GM21717 (cell line): Measurements from ENCODE around the gene SP140.
"Not testable (repeated sequence)": the region's sequence is repeated elsewhere in the genome, so short reads cannot be mapped to it uniquely, and the experiment has no call there.

Experiments used
- ATAC-seq: cut with Tn5 transposase; IDR thresholded peaks from one replicate; pipeline ENCODE4 v1.9.1; 2021; ENCODE audit warnings: mild to moderate bottlenecking, moderate library complexity; ENCODE audit not compliant: unreplicated experiment

The SP140 gene

GRCh38 chr2:230224458-230224857 lies 1.1 kb upstream of the SP140 start:
- no peak for ATAC-seq

DNA sequence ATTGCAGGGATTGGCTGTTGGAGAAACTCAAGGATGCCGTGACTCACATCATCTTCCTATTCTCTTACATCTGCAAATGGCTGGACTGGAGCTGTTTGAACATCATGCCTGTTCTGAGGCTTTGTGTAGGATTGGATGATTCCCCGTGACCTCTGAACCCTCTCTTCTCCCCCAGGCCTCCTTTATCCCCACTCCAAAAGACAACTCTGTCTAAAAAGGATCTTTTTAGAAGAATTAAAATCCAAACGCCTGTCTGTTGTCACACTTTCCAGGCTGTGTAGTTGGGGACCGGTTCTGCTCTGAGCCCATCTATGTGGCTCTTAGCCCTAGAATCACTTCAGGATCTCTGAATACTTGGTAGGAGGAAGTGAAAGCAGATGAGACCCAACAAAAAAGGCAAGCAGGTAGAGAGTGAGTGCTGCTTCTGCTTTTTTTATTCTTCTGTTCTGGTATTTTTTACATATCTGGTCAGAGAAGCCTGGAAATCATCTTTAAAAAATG lies 565 bp downstream of the SP140 start:
- peak; percentile 69 for ATAC-seq

DNA sequence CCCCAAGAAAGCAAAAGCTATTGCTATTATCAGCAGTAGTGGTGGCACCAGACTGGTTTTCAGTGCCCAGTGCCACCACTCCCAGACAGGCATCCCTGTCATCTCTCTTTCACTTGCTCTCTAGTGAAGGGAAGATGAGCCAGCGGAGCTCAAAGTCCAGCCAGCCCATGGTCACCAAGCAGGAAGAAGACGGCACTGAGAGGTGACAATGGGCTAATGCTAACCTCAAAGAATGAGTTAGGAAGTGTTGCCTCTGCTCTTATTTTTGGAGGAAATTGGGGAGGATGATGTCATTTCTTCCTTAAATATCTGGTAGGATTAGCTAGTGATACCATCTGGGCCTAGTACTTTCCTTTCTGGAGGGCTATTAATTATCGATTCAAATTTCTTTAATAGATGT lies 1.7 kb downstream of the SP140 start:
- no peak for ATAC-seq

DNA sequence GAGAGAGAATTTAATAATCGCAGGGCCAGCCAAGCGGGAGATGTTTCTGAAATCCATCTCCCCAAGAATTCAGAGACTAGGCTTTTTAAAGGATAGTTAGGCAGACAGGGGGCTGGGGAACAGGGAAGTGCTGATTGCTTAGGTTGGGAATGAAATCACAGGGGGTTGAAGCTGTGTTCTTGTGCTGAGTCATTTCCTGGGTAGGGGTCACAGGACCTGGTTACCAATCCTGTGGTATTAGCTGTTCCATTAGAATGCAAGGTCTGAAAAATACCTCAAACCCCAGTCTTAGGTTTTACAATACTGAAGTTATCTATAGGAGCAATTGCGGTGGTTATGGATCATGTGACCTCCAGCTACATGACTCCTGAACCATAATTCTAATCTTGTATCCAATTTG lies 4.6 kb downstream of the SP140 start:
- ATAC-seq: no peak

DNA sequence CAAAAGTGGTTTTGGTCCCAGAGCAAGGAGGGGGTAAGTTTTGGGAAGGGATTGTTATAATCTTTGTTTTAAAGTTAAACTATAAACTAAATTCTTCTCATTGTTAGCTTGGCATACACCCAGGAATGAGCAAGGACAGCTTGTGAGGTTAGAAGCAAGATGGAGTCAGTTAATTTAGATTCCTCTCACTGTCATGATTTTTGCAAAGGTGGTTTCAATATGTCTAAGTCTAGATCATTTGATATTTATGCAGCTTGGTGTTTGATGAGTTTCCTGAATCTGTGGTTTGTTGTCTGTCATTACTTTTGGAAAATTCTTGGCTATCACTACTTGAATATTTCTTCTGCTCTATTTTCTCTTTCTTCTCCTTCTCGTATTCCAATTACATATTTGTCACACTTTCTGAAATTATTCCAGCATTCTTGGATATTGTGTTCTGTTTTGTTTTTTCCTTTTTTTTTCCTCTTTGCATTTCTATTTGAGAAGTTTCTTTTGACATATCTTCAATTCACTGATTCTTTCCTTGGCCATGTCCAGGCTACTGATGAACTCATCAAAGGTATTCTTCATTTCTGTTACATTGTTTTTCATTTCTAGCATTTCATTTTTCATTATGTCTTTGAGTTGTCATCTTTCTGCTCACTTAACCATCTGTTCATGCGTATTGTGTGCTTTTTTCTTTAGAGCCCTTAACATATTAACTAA lies 5.1 kb downstream of the SP140 start:
- ATAC-seq: no peak

- ATAC-seq: no peak
Observed at GRCh38 chr2:230231251-230231650, 5.7 kb downstream of the SP140 start.

GRCh38 chr2:230234122-230234722 lies 8.7 kb downstream of the SP140 start:
- peak; percentile 69 for ATAC-seq

GRCh38 chr2:230234845-230235244 lies 9.3 kb downstream of the SP140 start:
- ATAC-seq: no peak

DNA sequence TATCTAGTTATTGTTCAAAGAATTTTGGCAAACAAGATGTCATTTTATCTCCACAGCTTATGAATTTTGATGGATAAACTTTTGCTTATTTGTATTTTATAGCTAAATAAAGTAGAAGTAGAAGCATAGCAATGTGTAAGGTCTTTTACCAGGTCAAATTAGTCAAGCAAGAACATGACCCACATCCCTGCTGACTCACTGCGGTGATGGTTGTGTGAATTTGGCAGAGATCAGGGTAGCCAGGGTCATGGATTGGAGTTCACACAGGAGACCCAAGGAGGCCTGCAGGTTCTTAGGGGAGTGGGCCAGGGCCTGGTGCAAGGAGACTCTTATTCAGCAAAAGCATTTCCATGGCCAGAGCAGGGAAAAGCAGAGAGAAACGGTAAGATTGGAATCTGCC lies 18.7 kb downstream of the SP140 start:
- ATAC-seq: no peak

DNA sequence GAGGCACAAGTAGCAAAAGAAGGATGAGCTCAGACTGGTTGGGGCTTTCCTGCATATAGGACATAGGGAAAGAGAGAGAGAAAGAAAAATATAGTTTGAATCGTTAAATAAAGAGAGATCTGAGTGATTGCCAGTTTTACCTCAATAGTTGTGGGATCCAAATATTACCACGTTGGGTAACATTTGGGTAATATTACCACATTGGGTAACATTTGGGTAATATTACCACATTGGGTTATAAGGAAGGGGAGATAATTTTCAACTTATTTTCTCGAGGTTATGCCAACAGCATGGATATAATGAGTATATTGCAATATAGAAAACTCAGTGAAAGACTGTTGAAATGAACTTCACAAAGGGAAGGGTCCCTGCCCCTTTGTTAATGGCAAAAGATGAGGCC lies 20.7 kb downstream of the SP140 start:
- ATAC-seq: no peak

- ATAC-seq: no peak
Observed at GRCh38 chr2:230250231-230250630, 24.7 kb downstream of the SP140 start.

DNA sequence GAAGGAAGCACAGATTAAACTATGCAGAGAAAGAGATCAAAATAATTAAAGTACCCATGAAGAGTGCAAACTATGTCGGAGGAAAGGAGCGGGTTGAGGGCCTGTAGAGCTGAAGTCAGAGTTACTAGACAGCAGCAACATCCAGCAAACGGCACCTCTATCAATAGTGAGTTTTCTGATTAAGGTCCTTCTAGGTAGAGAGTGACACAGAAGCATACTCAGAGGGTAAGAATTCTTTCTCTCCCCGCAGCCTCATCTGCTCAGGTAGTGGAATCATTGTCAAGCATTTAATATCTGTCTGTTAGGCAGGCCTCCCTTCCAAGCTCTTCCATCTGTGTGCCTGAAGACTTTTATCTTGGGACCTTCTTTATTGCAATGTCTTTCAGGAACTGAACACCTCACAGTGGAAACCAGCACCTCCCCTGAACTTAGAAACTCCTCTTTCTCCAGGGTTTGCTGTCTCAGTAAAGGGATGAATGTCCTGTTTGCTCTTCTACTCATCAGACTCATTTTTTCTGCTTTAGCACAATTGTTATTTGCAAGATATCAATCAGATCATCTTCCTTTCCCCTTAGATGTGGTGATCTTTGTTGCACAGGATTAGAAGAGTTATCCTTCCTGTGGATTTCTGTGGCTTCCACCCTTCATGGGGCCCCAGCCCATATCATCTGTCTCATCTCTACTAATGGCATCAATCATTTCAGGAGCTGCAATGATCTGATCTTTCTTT lies 28.8 kb downstream of the SP140 start:
- ATAC-seq: no peak

DNA sequence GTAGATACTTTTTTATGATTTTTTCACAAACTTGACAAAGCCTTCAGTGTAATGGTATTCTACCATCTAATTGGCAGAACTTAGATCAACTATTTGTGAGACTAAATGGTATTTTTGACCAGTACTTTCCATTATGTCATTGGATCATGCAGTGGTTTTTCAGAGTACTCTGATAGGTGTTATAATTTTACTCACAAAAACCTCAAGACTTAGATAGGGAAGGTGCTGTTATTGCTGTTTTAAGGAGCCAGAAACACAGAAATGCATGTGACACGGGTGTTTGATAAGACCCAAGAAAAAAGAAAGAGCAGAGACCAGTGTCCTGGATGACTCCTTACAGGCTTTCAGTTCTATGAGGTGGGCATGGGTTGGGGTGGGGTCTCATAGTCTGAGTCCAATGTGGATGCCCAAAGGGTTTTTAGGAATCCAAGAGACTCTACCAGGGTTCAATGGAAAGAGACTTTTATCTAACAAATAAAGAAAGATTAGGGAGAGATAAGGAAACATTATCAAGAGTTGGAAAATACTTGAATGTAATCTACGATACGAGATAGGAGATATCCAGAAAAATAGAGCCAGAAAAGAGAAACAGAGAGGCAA lies 31.3 kb downstream of the SP140 start:
- no peak for ATAC-seq

DNA sequence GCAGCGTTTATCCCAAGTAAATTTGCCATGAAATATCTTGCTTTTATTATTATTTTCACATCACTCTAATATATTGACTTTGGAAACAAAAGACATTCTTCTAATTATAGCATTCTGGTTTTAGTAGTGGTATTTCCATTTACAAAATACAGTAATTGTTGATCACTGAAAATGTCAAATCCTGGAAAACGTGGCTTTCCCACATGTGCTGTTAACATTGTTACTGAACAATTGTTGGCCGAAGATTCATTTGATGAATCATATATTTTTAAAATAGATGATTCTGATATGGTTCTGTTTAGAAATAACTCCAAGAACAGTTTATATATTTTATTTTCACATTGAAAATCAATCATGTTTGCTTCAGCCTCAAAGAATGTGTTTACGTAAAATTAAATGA lies 32.9 kb downstream of the SP140 start:
- no peak for ATAC-seq

DNA sequence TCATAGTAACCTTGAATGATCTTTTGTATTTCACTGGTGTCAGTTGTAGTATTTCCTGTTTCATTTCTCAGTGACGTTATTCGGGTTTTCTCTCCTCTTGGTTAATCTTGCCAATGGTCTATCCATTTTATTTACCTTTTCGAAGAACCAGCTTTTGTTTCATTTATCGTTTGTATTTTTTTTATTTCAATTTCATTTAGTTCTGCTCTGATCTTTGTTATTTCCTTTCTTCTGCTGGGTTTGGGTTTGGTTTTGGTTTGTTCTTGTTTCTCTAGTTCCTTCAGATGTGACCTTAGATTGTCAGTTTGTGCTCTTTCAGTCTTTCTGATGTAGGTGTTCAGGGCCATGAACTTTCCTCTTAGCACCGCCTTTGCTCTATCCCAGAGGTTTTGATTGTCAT lies 36.7 kb downstream of the SP140 start:
- ATAC-seq: no peak

DNA sequence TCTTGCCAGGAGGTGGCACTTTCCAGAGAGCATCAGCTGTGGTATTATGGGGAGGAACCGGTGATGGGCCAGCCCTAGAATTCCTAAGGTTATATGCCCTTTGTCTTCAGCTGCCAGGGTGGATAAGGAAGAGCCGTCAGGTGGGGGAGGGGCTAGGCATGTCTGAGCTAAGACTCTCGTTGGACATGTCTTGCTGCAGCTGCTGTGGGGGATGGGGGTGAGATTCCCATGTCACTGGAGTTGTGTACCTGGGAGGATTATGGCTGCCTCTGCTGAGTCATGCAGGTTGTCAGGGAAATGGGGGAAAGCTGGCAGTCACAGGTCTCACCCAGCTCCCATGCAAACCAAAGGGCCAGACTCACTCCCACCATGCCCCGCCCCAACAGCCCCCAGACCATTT lies 39.4 kb downstream of the SP140 start:
- not testable (repeated sequence) for ATAC-seq

- ATAC-seq: no peak
Observed at GRCh38 chr2:230266638-230267037, 41.1 kb downstream of the SP140 start.

- ATAC-seq: peak; percentile 18
Observed at GRCh38 chr2:230267059-230267458, 41.5 kb downstream of the SP140 start.

GRCh38 chr2:230267556-230267955 lies 42.0 kb downstream of the SP140 start:
- ATAC-seq: peak; percentile 60

- ATAC-seq: peak; percentile 51
Observed at GRCh38 chr2:230268606-230269243, 43.2 kb downstream of the SP140 start.

DNA sequence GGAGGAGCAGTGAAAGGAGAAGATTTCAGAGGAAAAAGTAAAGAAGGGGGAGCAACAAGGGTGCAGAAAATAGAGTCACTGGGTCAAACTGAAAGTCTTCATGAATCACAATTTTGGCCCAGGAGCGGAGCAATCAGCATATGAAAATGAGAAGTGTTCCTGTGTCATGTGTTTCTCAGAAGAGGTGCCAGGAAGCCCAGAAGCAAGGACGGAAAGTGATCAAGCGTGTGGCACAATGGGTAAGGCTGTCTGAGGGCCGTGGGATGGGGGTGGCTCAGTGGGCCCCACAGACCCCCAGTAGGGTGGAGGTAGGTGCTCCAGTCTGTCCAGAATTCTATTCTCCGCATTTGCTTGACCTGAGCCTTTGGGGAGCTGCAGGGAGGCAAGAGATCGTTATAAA lies 44.2 kb downstream of the SP140 start:
- peak; percentile 38 for ATAC-seq
